GM12878 (cell line): ENCODE data around the gene IDH3G.

Experiments
- BACH1 ChIP-seq: fragments of 450-650 bp; IDR thresholded peaks from 2 replicates; pipeline ENCODE4 v1.6.1; 2017; ENCODE audit warnings: mild to moderate bottlenecking, borderline replicate concordance
- HDAC2 ChIP-seq: fragments of 200-600 bp; sonication (generic); IDR thresholded peaks from 2 replicates; pipeline ENCODE4 v1.6.1; 2017
- NFIC ChIP-seq: IDR thresholded peaks from 2 replicates; pipeline ENCODE4 v1.6.1; 2012; ENCODE audit warnings: low read depth, mild to moderate bottlenecking, inconsistent platforms, low read length, moderate library complexity
- SIN3A ChIP-seq: IDR thresholded peaks from 2 replicates; pipeline ENCODE4 v1.6.1; 2012; ENCODE audit warnings: low read depth, low read length, improper control_type of control experiment
- TF ChIP-seq, protein P1 (sequence below), 3 experiments: IDR thresholded peaks in 2 of 3; conservative IDR thresholded peaks in 1 of 3; 2 replicates each; pipeline ENCODE4 v1.5.1; 2011; ENCODE audit warnings: low read depth in 3 of 3, low read length in 3 of 3, mild to moderate bottlenecking in 3 of 3, control low read depth in 2 of 3, moderate library complexity in 2 of 3, inconsistent platforms in 1 of 3, mixed read lengths in 1 of 3; ENCODE audit not compliant: control insufficient read depth in 2 of 3, insufficient read depth in 1 of 3; ENCODE audit errors: extremely low read depth in 1 of 3

DNA sequence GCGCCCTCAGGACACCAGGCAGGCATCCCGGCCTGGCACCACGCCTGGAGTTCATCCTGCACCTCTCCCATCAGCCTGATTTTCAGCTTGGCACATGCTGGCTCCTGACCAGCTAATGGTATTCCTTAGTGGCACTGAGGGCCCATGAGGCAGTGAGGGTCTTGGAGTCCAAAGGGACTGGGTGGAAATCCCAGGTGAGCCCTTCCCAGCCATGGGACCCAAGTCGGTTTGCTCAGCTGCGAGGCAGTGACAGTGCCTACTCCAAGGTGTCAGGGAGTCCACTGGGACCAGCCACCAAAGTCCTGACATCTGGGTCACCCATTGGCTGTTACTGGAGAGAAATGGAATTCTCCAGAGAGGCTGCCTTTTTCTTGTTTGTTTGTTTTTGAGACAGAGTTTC is 5.2 kb upstream of the IDH3G start:
- no peak for TF ChIP-seq HDAC2
- TF ChIP-seq, protein P1, sequence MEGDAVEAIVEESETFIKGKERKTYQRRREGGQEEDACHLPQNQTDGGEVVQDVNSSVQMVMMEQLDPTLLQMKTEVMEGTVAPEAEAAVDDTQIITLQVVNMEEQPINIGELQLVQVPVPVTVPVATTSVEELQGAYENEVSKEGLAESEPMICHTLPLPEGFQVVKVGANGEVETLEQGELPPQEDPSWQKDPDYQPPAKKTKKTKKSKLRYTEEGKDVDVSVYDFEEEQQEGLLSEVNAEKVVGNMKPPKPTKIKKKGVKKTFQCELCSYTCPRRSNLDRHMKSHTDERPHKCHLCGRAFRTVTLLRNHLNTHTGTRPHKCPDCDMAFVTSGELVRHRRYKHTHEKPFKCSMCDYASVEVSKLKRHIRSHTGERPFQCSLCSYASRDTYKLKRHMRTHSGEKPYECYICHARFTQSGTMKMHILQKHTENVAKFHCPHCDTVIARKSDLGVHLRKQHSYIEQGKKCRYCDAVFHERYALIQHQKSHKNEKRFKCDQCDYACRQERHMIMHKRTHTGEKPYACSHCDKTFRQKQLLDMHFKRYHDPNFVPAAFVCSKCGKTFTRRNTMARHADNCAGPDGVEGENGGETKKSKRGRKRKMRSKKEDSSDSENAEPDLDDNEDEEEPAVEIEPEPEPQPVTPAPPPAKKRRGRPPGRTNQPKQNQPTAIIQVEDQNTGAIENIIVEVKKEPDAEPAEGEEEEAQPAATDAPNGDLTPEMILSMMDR (IDR thresholded peaks at IDR 0.05 in 2 of 3, conservative IDR thresholded peaks at IDR 0.05 in 1 of 3; ENCODE audit: control insufficient read depth in 2 of 3, extremely low read depth in 1 of 3, insufficient read depth in 1 of 3, low read depth in 3 of 3, low read length in 3 of 3): no peak
- TF ChIP-seq SIN3A: no peak
- no peak for TF ChIP-seq NFIC
- TF ChIP-seq BACH1: no peak
